DMS53 treated with DMSO at 0.1 percent for 48 hours (cell line): ENCODE measurements around the gene ANAPC10.
"Not testable (repeated sequence)": the region's sequence is repeated elsewhere in the genome, so short reads cannot be mapped to it uniquely, and the experiment has no call there.

ENCODE experiments used
- DNase-seq: peaks from one replicate; lab custom pipeline; 2025; ENCODE audit not compliant: unreplicated experiment; lab: John Stamatoyannopoulos, UW

ANAPC10 gene

DNA sequence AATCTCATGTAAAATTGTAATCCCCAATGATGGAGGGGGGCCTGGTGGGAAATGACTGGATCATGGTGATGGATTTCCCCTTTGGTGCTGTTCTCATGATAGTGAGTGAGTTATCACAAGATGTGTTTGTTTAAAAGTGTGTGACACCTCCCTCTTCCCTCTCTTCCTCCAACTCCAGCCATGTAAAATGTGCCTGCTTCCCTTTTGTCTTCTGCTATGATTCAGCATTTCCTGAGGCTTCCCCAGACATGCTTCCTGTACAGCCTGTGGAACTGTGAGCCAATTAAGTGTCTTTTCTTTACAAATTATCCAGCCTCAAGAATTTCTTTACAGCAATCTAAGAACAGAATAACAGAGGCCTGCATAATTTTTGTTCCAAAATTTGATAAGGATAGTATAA, 85.2 kb downstream of the ANAPC10 start:
- peak; percentile 17 for DNase-seq

DNA sequence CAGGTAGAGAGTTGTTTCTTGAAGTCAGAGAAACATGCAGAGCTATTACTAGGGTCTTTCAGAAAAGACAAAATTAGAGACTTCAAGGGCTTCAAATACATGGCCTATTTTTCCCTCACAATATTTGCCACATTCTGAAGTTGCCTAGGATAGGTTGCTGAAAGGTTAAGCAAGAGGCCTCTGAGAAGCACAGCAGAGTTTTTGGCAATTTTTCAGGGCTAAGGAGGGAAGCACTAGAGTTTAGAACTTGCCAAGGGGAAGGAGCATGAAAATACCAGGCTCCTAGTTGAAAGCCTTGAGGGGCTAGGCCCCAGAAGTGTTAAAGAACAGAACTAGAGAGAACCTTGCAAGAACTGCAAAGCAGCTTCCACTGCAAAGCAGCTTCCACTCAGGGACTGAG, 86.4 kb downstream of the ANAPC10 start:
- DNase-seq, result no peak

DNA sequence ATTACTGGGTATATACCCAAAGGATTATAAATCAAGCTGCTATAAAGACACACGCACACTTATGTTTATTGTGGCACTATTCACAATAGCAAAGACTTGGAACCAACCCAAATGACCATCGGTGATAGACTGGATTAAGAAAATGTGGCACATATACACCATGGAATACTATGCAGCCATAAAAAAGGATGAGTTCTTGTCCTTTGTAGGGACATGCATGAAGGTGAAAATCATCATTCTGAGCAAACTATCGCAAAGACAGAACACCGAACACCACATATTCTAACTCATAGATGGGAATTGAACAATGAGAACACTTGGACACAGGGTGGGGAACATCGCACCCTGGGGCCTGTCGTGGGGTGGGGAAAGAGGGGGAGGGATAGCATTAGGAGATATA, 87.7 kb downstream of the ANAPC10 start:
- not testable (repeated sequence) for DNase-seq

DNA sequence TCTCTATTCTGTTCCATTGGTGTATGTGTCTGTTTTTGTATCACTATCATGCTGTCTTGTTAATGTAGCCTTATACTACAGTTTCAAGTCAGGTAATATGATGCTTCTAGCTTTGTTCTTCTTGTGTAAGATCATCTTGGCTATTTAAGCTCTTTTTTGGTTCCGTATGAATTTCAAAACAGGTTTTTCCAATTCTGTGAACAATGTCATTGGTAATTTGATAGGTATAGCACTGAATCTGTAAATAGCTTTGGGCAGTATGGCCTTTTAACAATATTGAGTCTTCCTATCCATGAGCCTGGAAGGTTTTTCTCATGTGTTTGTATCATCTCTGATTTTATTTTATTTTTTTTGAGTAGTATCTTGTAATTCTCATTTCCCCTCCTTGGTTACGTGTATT, 94.3 kb downstream of the ANAPC10 start:
- no peak for DNase-seq

DNA sequence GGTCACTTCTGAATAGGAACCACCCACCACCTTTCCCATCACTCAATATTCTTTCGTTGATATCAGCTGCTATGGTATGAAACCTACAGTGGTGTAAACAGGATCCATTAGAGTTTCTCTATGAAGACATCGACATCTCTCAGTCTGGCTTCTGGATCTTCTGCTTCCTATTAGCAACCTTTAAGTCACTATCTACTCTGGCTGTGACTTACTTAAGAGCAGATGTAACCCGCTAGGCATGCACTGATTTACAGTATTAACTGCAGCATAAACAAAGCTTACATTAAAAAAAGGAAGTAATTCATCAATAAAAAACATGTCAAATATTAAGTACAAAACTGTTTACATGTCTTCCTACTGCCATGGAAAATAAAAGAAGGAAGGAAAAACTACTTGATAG, 96.4 kb downstream of the ANAPC10 start:
- no peak for DNase-seq

DNA sequence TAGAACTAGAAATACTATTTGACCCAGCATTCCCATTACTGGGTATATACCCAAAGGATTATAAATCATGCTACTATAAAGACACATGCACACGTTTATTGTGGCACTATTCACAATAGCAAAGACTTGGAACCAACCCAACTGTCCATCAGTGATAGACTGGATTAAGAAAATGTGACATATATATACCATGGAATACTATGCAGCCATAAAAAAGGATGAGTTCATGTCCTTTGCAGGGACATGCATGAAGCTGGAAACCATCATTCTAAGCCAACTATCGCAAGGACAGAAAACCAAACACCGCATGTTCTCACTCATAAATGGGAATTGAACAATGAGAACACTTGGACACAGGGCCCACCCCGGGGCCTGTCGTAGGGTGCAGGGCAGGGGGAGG, 97.3 kb downstream of the ANAPC10 start:
- not testable (repeated sequence) for DNase-seq

DNA sequence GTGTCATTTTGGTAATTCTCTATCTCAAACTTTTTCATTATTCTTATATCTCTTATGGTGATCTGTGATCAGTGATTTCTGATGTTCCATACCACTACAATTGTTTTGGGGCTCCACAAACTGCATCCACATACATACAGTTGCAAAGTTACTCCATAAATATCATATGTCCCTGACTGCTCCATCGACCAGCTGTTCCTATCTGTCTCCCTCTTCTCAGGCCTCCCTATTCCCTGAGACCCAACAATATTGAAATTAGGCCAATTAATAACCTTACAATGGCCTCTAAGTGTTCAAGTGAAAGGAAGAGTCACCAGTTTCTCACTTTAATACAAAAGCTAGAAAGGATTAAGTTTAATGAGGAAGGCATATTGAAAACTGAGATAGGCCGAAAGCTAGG, 108.7 kb downstream of the ANAPC10 start:
- no peak for DNase-seq

DNA sequence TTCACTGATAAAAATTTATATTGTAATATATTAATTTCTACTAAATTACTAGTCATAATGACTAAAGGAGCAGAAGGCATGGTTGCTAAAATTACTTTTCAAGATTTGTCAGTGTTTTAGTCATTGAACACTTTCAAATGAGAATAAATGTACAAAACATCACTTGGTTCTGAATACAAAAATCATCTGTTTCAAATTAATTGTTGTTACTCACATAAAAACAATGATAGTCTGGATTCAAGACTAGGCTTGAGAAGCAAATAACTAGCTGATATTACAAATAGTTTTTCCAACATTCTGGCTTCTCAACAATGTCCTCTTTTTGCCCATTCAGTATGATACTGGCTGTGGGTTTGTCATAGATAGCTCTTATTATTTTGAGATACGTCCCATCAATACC, 112.5 kb downstream of the ANAPC10 start:
- DNase-seq, result no peak

DNA sequence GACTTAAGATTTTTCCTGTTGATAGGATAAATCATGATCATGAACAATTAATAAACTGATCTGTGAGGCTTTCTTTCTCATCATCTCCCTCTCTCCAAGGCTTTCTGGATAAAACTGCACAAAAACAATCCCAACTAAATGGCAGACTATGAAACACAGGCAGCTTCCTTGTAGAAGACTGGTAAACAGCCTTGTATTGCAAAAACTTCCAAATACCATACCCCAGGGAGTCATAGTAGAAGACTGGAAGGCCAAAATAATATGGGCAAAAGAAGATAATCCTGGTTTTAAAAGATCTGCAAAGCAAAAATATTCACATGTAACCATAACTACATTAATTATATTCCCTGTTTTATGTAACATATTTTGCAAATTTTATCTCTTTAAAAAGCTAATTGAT, 113.0 kb downstream of the ANAPC10 start:
- no peak for DNase-seq

DNA sequence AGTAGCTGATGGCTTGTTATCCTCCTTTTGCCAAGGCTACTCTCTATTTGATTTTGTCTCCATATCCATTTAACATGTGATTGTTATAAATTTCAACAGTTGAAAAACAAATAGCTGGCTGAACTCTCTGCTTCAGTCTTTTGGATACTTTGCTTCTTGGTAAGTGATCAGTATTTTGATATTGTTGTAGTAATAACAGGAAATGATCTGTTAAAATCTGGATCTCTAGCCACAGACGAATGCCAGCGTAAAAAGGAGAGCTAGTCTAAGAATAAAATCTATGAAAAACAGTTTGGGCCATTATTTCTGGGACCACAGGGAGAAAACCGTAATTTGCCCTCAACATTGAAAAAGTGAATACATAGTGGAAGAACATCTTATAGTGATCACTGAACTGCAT, 113.8 kb downstream of the ANAPC10 start:
- no peak for DNase-seq

DNA sequence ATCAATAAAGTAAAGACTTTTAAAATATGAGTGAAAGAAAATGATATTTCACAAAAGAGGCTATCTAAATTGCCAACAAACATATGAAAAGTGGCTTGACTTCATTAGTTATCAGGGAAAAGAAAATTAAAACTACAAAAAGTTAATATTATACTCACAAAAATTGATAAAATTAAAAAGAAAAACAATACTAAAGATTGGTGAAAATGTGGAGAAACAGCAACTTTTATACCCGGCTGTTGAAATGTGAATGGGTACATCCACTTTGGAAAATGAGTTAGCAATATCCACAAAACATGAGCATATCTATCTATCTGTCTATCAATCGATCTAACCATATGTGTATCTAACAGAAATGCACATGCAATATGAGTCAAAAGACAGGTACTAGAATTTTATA, 122.3 kb downstream of the ANAPC10 start:
- no peak for DNase-seq

DNA sequence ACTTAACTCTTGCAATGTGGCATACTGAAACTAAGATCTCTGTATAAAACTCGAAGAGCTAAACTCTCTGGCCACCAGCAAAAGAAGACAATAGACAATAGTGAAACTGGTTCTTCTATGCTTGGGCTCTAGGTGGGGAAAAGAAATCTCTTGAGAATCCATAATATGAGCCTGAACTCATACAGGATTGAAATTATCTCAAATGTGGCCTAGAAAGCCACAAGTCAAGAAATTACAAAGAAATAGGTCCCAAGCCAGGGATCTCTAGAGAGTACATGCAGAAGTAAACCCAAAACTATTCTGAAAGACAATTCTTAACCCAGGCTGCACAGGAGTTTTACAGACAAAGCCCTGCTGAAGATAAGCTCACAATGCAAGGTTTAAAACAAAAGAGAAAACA, 127.4 kb downstream of the ANAPC10 start:
- DNase-seq, result no peak

DNA sequence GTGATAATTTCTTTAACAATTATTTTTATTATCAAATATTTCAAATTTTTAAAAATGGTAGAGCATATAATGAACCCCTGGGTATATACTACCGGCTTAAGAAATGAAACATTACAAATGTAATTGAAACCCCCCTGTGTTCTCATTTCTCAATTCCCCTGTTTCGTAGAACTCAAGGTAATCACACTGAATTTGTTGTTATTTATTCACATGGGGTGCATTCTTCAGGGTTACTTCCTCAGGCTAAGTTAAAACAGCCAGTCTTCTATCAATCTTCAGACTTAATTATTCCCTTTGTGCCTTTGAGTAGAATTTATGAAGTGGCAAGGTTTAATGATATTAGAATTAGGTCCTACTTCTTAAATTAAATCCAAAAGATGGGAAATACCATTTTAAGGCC, 128.2 kb downstream of the ANAPC10 start:
- no peak for DNase-seq

DNA sequence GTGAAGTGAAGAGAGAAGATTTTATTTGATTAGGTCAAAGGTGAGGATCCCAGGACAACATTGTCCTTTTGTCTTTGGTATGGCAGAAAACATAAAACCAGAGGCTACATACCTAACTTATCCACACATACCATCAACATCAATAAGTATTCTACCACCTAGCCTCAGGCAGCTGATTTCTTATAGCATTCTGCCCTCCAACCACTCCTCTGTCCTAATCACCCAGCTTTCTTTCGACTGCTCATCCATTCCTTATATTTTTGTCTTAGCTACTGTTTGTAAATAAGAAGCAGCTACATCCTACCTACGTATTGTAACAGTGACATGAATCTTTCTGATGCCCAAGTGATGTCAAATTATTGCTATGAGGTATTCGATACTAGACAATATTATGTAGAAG, 129.4 kb downstream of the ANAPC10 start:
- no peak for DNase-seq

DNA sequence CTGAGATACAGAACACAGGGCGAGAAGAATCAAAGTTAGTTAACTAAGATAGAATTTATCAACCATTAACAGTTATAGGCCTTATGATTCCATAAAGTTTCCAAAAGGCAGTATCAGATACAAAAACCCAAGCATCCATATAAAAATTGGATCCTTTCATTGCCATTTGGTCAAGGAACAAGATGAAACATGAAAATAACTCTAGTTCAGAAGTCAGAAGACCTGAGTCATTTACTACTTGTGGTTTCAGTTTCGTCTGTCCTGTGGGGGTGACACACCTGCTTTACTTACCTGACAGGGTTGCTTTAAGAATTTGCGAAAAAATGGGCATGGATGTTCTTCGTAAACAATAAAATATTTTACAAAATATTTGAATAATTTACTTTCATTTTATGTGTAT, 130.8 kb downstream of the ANAPC10 start:
- DNase-seq, result no peak

DNA sequence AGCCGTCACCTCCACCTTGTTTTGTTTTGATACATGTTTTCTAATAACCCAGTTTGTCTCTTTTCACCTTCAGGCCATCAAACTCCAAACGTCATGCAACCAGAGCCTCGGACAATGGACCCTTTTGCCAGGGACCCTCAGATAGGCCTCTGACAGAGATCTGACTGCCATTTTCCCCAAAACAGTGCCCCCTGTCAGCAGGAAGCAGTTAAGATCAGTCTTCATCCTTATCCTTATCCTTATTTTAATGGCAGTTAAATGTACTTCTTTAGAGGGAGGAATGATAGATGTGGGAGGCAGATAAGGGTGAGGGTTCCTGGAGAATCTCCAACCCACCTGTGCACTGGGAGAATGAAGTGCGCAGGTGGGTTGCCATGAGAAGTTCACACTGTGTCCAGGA, 135.7 kb downstream of the ANAPC10 start:
- DNase-seq, result no peak

DNA sequence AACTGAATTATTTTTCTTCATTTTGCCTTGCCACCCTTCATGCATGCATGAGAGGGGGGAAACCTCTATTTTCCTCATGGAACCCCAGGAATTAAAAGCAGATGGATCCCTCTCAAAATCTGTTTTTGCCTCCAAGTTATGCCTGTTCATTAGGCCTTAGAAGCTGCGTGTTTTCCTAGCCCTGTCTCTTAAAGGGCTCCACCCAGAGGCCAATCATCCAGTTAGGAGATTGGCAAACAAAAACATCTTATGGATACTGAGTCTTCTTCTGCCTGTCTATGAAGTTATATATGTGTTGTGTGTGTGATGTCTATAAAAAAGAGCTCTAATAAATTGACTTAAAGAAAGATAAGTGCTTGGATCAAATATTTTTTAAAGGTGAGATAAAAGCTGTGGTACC, 142.9 kb downstream of the ANAPC10 start:
- no peak for DNase-seq

DNA sequence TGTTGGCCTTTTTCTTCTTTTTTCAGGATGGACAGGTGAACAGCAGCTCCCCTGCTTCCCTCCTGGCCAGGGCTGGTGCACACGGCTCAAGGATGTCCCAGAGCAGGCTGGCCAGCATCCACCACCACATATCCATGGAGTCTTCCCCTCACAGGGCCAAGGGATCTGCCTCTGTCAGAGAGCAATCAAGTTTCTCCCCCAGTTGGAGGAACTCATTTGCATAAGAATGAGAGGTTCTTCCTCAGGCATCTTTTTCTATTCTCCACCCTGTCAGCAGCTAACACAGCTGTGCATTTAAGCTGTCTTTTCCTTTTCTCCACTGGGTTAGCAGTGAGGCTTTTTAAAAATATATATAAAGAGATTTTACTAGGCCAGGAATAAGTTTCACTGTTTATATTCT, 143.8 kb downstream of the ANAPC10 start:
- no peak for DNase-seq

DNA sequence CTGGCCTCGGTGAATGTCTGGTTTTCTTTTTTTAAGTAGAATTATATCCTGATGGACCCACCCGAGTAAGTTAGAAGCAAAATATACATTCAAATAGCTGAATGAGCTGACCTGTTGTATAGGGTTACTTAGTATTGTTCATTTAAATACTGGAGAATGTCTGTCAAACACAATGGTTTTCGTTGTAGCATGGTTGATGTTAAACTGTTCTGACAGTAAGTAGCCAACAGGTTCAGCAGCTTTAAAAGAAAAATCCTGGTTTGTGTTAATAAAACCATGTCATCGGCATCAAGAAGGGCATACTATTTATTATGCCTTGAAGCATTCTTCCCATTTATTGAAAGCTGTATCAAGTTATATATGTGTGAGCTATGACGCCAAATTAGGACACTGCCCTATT, 149.6 kb downstream of the ANAPC10 start:
- DNase-seq, result no peak

DNA sequence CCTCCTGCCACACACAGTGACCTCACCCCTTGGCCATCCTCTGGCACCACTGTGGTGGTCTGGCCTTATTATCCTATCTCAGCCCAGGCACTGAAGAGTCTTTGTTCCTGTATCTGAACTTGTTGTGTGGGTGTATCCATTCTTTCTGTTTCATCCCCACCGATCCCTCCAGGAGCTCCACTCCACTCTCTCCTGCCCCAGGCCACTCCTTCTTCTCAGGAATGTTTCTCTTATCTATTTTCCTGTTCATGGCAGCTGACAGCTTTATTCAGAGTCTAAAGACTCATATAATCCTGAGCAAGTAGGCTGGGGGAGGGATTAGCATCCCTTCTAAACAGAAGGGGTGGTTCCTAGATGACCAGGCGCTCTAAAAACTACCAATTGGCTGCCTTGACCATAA, 150.0 kb downstream of the ANAPC10 start:
- no peak for DNase-seq
